Esophagus (tissue), 2 donors: Measurements from ENCODE around the gene GALNT7. TPM values are rescaled to one million over a fixed set of nuclear protein-coding genes. Genes with fewer than 3 reads are reported as not detected.

Experiments
- H3K27ac ChIP-seq, 2 donors: one replicate each; pipeline ENCODE4 v1.5.1; 2013; ENCODE audit warnings: low read depth in 2 of 2, mild to moderate bottlenecking in 2 of 2, inconsistent platforms in 1 of 2, low read length in 1 of 2, moderate library complexity in 1 of 2
- H3K27me3 ChIP-seq, 2 donors: one replicate each; pipeline ENCODE4 v1.6.1; 2013; ENCODE audit warnings: low read length in 2 of 2, control low read depth in 1 of 2, mild to moderate bottlenecking in 1 of 2; ENCODE audit not compliant: insufficient read depth in 2 of 2, control insufficient read depth in 1 of 2
- H3K36me3 ChIP-seq, 2 donors: one replicate each; pipeline ENCODE4 v1.6.1; 2013; ENCODE audit warnings: low read length in 1 of 2; ENCODE audit not compliant: control insufficient read depth in 2 of 2, insufficient read depth in 2 of 2
- H3K4me1 ChIP-seq, 2 donors: one replicate each; pipeline ENCODE4 v1.6.1; 2013; ENCODE audit warnings: low read length in 1 of 2; ENCODE audit not compliant: control insufficient read depth in 2 of 2, insufficient read depth in 2 of 2
- H3K4me3 ChIP-seq, 2 donors: one replicate each; pipeline ENCODE4 v1.5.1; 2013; ENCODE audit warnings: low read length in 2 of 2, mild to moderate bottlenecking in 2 of 2, low read depth in 1 of 2, moderate library complexity in 1 of 2
- H3K9me3 ChIP-seq, 2 donors: one replicate each; pipeline ENCODE4 v1.6.1; 2013; ENCODE audit warnings: mild to moderate bottlenecking in 2 of 2, low read depth in 1 of 2, low read length in 1 of 2, moderate library complexity in 1 of 2; ENCODE audit not compliant: control insufficient read depth in 2 of 2, insufficient read depth in 1 of 2
- WGBS, 2 donors: extraction: QIAGEN DNeasy Blood & Tissue Kit; methylation state at CpG; one replicate each; pipeline ENCODE4 v1.1.7; 2013; 5-methylcytosine and 5-hydroxymethylcytosine counted together
- polyA plus RNA-seq, 2 donors: library from polyadenylated mRNA; stranded (reverse); fragments of 200-250 nt; gene quantifications; one replicate each; pipeline ENCODE4 v1.2.3, GENCODE V29; 2013
- donor health status: healthy with polysubstance abuse.
- donor health status: Bipolar disorder and iron deficiency.

GALNT7 gene
- polyA plus RNA-seq, 2 donors: 13.6 to 15.1 TPM

DNA sequence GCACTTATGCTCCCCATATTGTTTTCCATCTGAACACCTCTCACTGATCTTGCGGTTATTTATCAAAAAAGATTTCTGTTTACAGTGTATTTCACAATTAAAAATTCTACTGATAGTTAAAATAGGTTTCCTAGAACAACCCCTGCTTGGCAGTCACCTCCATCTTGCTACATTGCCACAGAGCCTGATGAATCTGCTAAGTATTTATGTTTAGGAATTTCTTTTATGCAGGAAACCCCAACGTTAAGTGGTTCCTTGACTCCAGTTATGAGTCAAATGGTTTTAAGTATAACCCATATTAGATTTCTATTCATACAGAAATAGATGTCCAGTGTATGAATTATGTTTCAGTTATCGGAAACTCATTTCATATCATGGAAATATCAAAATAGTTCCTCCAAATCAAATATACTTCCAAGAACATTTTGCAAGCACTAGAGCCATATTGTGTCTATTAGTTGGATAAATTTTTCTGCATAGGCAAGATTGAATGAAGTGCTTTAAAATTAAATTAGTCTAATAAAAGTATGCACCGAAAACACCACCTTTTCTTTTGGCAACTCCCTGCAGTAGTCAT lies 20.6 kb downstream of the GALNT7 start:
- 91 to 92% methylated on average over 4 of the region's 4 CpGs for WGBS, 2 donors
- no peaks in the 10 kb centered on the region for H3K27me3 ChIP-seq
- no peak overlapping the region for H3K27ac ChIP-seq

DNA sequence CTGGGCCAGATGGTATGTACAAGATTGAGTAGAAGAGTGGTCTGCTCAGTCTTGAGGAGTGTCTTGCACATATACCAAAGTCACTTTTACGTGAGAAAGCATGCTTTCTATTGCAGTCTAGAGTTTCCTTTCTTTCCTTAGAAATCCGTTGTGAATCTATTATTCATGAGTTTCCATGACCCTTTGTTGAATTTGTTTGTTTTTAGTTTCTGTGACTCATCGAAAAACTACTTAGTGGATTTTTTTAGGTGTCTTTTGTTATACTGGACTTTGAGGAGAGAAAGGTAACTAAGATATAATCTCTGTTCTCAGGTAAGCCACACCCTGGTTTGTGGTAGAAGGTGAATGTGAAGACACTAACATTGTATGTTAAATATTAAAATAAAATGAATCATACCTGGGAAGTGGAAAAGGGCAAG lies 23.0 kb downstream of the GALNT7 start:
- H3K4me1 ChIP-seq: no peaks in the 10 kb centered on the region
- no peaks in the 10 kb centered on the region for H3K9me3 ChIP-seq
- peak overlapping the region in 1 of 2 donors; percentile 21 for H3K27ac ChIP-seq
- no peak overlapping the region for H3K4me3 ChIP-seq
- H3K27me3 ChIP-seq: no peaks in the 10 kb centered on the region
- 40% methylated on average over 3 of the region's 3 CpGs for WGBS, 2 donors
- H3K36me3 ChIP-seq: no peaks in the 10 kb centered on the region

More for the DNA sequence above, 20.6 kb downstream of the GALNT7 start:
- no peaks in the 10 kb centered on the region for H3K9me3 ChIP-seq
- no peak overlapping the region for H3K4me3 ChIP-seq
- H3K4me1 ChIP-seq: no peaks in the 10 kb centered on the region
- H3K36me3 ChIP-seq: no peaks in the 10 kb centered on the region

DNA sequence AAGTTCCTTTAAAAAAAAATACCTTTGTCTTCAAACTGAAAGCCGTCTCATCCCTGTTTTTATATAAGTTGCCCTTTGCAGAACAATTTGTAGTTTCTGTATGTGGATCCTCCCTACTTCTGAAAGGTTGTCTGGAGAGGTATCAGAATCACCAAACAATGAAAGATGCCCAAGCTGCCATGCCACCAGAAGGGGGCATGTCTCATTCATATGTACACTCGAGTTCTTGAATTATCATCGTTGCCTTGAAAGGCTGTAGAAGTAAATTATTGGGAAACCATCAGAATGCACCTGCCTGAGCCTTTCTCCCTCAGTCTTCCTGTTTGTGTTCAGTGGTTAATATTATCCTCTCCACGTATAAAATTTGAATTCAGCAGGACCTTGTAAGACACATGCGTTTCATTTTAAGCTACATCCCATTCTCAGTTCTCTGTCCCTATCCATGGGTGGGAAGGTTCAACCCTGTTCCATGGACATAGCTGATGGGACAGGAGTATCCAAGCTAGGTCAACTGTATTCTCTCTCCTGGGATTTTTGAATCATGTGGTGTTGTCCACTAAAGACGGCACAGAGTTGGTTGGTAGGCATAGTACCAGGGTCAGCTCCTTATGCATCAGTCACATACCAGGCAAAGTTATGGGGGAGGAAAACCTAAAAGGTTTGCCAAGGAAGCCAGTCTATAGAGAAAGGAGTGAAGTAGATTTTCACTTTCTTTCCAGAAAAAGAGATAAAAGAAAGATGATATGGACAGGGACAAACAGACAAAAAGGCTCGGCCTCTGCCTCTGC lies 24.0 kb downstream of the GALNT7 start:
- Histone ChIP-seq H3K4me1 (no peaks in the 10 kb centered on the region), H3K9me3 (no peaks in the 10 kb centered on the region), H3K36me3 (no peaks in the 10 kb centered on the region), H3K27ac (peak overlapping the region in 1 of 2 donors; percentile 20), H3K27me3 (no peaks in the 10 kb centered on the region), H3K4me3 (no peak overlapping the region)
- WGBS, 2 donors: 81 to 85% methylated on average over 7 of the region's 7 CpGs

DNA sequence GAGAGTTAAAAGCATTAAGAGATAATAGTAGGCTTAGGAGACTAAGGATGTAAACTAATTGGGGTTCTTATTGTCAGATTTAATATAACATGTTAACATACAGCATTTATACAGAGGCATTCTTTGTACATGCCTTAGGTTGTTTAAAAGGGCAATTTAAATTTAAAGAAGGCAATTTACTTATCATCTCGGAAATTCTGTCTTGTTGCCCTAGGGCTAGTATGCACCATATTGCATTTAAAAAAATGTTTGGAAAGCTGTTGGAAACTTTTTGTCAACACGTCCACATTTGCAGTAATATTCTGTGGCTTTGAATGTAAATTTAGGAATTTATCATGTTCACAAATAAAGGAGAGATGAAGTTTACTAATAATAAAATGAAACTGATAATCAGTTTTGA lies 25.5 kb downstream of the GALNT7 start:
- H3K36me3 ChIP-seq: no peaks in the 10 kb centered on the region
- H3K9me3 ChIP-seq: no peaks in the 10 kb centered on the region
- no peaks in the 10 kb centered on the region for H3K4me1 ChIP-seq
- H3K27ac ChIP-seq: no peak overlapping the region
- WGBS, 2 donors: 78 to 83% methylated on average over 2 of the region's 2 CpGs
- no peak overlapping the region for H3K4me3 ChIP-seq
- no peaks in the 10 kb centered on the region for H3K27me3 ChIP-seq

DNA sequence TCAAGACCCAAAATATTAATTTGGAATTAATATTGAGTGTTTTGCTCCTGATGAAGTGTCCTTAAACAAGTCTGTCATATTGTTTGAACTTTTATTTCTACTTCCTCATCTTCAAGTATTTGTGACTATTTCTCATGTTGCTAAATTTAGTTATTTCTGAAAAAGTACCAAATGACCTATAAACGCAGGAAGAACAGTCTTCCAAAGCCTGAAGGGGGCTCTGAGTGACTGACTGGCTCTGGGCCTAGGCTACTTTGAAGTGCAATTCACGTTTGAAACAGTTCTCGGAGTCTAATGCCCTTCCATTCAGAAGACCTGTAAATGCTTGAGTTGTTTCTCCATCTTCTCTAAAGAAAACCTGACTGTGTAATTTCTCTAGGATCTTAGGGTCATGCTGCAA lies 26.5 kb downstream of the GALNT7 start:
- Histone ChIP-seq H3K27ac (no peak overlapping the region), H3K4me3 (no peak overlapping the region), H3K9me3 (no peaks in the 10 kb centered on the region), H3K36me3 (no peaks in the 10 kb centered on the region), H3K4me1 (no peaks in the 10 kb centered on the region), H3K27me3 (no peaks in the 10 kb centered on the region)
- WGBS, 2 donors: 59 to 64% methylated on average over 3 of the region's 3 CpGs

DNA sequence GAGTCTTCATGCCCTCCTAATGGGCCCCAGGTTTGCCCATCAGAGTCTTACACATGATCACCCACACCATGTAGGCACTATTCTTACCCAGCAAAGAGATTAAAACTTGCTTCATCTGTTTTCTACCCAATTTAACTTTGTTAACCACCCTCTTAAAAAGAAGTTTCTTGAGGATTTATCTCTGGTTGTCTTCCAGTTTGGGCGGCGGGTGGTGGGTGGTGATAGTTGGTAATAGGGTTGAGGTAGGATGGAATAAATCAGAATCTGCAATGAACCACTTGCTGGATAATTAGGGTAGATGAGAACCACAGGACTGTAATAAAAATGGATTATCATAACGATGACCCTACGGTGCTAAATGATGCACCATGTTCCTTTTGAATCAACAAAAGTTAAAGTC lies 30.9 kb downstream of the GALNT7 start:
- 84 to 97% methylated on average over 4 of the region's 4 CpGs for WGBS, 2 donors

DNA sequence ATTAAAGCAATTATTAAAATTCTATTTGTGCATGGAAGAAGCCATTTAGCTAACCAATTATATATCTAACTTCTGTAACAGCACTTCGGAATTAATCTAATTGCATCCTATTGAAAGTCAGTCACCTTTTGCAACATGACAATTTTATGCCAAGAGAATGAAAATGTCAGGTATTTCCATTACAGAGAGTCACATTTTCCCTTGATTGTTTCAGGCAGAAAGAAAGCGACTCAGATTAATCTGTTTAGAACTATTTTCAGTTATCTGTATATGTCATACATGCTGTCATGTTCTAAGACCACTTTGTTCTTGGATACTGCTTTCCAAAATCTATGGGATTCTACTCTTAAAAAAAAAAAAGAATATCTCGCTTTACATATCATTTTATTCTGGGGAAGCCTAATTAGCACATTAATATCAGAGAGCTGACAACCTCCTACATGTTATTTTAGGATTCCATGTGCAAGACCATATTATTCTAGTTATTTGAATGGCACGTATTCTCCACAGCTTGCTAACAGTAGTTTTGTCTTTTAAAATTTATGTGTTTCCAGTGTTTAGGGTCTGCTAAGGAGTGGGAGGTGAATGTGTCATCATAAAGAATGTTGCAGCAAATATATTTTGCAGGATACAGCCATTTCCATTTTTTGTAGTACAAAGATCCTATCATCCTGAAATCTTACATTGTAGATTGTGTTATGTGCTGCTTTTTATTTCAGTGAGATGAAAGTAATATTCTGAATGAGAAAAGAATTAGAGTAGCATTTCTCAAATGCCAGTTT lies 31.7 kb downstream of the GALNT7 start:
- Histone ChIP-seq H3K9me3 (no peaks in the 10 kb centered on the region), H3K27me3 (no peaks in the 10 kb centered on the region), H3K4me1 (no peaks in the 10 kb centered on the region), H3K4me3 (no peak overlapping the region), H3K36me3 (peaks cover 0 to 4% of the 10 kb centered on the region in 2 donors), H3K27ac (no peak overlapping the region)
- 91 to 96% methylated on average over 4 of the region's 4 CpGs for WGBS, 2 donors

More for the DNA sequence above, 30.9 kb downstream of the GALNT7 start:
- H3K27me3 ChIP-seq: no peaks in the 10 kb centered on the region
- no peaks in the 10 kb centered on the region for H3K36me3 ChIP-seq
- H3K4me1 ChIP-seq: no peaks in the 10 kb centered on the region
- no peaks in the 10 kb centered on the region for H3K9me3 ChIP-seq
- H3K4me3 ChIP-seq: no peak overlapping the region
- H3K27ac ChIP-seq: no peak overlapping the region

DNA sequence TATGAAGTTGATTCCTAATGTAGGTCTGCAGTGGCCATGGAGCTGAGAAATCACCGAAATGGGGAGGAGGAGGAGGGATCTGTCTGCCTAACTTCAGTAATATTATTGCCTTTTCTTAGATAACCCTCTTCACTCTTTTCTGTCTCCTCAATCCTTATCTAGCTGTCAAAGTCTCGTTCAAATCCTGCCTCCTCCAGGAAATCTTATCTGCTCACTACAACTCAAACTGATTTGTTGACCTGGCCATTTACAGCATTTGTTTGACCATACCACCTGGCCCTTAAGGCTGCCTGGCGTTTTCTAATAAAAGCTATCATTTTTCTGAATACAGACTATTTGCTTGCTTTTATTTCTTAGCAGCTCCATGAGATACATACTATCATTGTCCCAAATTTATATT lies 33.8 kb downstream of the GALNT7 start:
- 78 to 90% methylated on average over 3 of the region's 3 CpGs for WGBS, 2 donors

DNA sequence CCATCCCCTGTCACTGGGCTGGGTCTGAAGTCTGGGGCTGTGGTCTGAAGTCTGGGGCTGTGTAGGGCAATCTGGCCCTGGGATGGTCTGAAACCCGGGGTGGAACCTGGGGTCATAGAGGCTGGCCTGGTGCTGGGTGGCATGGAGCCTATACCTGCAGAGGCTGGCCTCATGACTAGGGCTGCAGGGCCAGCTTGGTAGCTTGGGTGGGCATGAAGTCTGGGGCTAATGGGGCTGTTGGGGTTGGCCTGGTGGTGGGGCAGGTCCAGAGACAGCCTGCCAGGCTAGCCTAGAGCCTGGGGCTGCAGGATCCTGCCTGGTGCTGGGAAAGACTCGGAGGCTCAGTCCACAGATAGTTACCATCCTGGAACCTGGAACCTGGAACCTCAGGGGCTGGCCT lies 37.0 kb downstream of the GALNT7 start:
- Histone ChIP-seq H3K27me3 (no peaks in the 10 kb centered on the region), H3K4me3 (no peak overlapping the region), H3K4me1 (no peaks in the 10 kb centered on the region), H3K9me3 (no peaks in the 10 kb centered on the region), H3K36me3 (peaks cover 0 to 4% of the 10 kb centered on the region in 2 donors), H3K27ac (no peak overlapping the region)
- 95 to 97% methylated on average over 2 of the region's 2 CpGs for WGBS, 2 donors

More for the DNA sequence above, 33.8 kb downstream of the GALNT7 start:
- Histone ChIP-seq H3K27me3 (no peaks in the 10 kb centered on the region), H3K4me3 (no peak overlapping the region), H3K27ac (no peak overlapping the region), H3K4me1 (no peaks in the 10 kb centered on the region), H3K9me3 (no peaks in the 10 kb centered on the region), H3K36me3 (peaks cover 0 to 4% of the 10 kb centered on the region in 2 donors)
